ENCODE data around the gene TACO1.

TACO1 gene

GRCh38 chr17:63598281-63598680 is 2.4 kb upstream of the TACO1 start:
- no peak for FAIRE-seq
- DNase-seq (ENCODE audit: insufficient read length, low spot score) = no peak
- no peak for TF ChIP-seq CTCF (IDR thresholded peaks at IDR 0.05; ENCODE audit: insufficient read depth, missing control alignments)

- FAIRE-seq (no peak), DNase-seq (ENCODE audit: insufficient read length, low spot score) (peak; percentile 33)
- TF ChIP-seq CTCF (IDR thresholded peaks at IDR 0.05; ENCODE audit: insufficient read depth, missing control alignments) = no peak
These were observed 1.0 kb downstream of the TACO1 start for GRCh38 chr17:63601439-63602371.

- TF ChIP-seq CTCF (IDR thresholded peaks at IDR 0.05; ENCODE audit: insufficient read depth, missing control alignments) = no peak
- FAIRE-seq = no peak
- DNase-seq (ENCODE audit: insufficient read length, low spot score) = no peak
These were observed 9.3 kb downstream of the TACO1 start for GRCh38 chr17:63609816-63610573.

GRCh38 chr17:63610854-63611253 is 10.2 kb downstream of the TACO1 start:
- no peak for FAIRE-seq

GRCh38 chr17:63611354-63611753 is 10.7 kb downstream of the TACO1 start:
- DNase-seq (ENCODE audit: insufficient read length, low spot score) (no peak), FAIRE-seq (no peak)
- no peak for TF ChIP-seq CTCF (IDR thresholded peaks at IDR 0.05; ENCODE audit: insufficient read depth, missing control alignments)

More at GRCh38 chr17:63610854-63611253, 10.2 kb downstream of the TACO1 start:
- no peak for DNase-seq (ENCODE audit: insufficient read length, low spot score)
- TF ChIP-seq CTCF (IDR thresholded peaks at IDR 0.05; ENCODE audit: insufficient read depth, missing control alignments) = no peak

GRCh38 chr17:63613663-63614062 is 13.0 kb downstream of the TACO1 start:
- DNase-seq (ENCODE audit: insufficient read length, low spot score) = no peak
- no peak for FAIRE-seq
- no peak for TF ChIP-seq CTCF (IDR thresholded peaks at IDR 0.05; ENCODE audit: insufficient read depth, missing control alignments)
